ENCODE results near the gene SLC22A23.
"Not testable (repeated sequence)": the region's sequence is repeated elsewhere in the genome, so short reads cannot be mapped to it uniquely, and the experiment has no call there.

SLC22A23 gene

DNA sequence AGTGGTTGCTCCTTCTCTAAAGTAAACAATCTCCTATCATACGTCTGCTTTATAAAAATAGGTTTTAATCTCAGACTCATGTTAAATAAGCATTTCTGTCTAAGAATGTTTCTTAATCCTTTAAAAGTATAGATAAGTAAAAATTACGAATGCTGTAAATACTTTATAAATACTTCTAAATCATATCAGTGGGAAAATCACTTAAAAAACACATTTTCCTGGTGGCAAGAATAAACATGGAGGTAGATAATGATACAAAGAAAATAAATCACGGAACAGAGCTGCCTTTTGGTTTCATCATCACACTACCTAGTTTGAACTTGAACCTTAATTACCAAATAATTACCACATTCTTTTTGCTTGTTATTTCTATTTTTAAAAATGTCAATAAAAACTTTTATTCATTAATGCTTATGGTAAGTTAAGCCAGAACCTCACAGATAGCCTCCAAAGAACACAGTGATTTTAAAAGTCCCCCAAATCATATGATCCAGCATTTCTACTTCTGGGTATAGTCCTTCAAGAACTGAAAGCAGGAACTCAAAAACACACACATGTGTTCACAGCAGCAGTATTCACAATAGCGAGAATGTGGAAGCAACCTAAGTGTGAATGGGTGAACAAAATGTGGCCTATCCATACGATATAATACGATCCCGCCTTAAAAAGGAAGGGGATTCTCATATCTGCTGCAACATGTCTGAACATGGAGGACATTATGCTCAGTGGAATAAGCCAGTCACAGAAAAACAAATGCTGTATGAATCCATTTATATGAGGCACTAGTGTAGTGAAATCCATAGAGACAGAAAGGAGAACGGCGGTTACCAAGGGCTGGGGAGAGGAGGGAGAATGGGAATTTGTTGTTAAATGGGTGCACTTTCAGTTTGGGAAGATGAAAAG is 72.4 kb downstream of the SLC22A23 start:
- DNase-seq (ENCODE audit: low read depth) = no peak

DNA sequence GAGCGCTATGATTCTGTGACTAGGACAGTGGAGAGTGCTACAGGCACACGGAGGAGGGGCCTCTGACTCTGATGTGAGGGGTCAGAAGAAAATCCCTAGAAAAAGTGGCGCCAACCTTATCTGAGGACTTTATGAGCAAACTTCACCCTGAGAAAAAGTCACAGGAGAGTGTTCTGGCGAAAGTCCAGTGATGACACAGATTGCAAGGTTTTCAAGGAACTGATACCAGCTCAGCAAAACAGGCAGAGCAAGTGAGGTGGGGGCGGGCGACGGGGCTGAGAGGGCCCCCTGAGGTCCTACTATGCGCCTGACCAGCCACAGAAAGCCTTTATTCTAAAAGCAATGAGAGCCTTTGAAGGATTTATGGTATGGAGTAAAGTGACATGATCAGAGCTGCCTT is 73.3 kb downstream of the SLC22A23 start:
- no peak for DNase-seq (ENCODE audit: low read depth)

DNA sequence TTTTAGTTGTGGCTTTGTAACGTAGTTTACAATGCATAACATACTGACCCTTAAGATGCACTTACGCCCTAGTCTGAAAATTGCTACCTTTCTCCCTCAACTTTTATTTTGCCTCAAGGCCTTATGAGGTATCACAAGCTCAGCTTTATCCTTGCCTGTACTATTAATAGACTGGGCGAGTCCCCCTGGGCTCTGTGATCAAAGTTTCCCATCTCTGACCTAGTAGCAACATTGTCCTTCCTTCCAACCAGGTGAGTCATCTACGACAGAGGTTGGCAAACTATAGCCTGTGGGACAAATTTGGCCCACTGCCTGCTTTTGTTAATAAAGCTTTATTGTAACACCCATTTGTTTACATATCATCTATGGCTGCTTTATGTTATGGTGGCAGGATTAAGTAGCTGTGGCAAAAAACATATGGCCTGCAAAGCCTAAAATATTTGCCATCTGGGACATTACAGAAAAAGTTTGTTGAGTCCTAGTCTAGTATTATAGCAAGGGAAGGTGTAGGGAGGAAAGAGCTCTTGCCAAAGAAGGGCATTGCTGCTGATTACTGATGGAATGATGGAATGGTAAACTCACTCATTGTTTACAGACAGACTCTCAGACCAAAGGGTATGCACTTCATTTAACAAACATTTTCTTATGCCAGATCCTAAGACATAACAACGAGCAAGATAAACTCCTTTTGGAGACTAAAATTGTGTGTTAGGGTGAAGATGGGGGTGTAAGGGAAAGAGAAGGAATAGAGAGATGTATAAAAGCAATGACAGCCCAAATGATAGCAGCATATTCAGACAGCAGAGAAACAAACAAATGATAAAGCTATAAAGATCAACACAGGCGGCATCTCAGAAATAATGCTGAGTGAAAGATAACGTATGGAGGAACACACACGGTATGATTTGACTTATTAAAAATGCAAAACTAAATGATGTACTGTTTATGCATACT is 74.2 kb downstream of the SLC22A23 start:
- no peak for DNase-seq (ENCODE audit: low read depth)

DNA sequence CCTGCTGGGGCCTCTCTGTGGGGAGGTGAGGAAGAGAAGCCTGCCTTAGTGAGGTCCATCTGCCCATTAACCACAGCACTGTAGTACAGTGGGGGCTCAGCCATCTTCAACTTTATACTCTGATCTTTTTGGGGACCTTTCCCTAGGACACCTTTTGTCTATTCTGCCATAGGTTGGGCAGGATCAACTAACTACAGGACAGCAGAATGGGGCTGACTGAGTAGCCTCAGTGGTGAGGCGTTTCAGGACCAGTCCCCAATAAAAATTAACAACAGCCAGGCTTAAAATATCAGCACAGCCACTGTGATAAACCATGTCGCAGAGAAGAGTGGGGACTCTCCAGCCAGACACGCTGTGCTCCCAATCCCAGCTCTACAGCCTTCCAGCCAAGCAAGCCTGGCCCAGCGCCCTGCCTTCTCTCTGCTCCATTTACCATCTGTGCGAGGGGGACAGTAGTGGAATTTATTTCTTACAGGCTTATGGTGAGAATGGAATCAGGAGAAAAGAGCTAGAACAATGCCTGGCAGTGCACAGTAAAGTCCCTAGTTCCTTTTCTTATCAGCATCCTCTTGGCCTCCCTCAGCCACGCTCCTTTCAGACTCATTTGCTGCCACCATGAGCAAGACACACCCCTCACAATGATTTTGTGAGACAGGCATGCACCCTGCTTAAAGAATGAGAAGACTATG is 75.5 kb downstream of the SLC22A23 start:
- DNase-seq (ENCODE audit: low read depth) = no peak

DNA sequence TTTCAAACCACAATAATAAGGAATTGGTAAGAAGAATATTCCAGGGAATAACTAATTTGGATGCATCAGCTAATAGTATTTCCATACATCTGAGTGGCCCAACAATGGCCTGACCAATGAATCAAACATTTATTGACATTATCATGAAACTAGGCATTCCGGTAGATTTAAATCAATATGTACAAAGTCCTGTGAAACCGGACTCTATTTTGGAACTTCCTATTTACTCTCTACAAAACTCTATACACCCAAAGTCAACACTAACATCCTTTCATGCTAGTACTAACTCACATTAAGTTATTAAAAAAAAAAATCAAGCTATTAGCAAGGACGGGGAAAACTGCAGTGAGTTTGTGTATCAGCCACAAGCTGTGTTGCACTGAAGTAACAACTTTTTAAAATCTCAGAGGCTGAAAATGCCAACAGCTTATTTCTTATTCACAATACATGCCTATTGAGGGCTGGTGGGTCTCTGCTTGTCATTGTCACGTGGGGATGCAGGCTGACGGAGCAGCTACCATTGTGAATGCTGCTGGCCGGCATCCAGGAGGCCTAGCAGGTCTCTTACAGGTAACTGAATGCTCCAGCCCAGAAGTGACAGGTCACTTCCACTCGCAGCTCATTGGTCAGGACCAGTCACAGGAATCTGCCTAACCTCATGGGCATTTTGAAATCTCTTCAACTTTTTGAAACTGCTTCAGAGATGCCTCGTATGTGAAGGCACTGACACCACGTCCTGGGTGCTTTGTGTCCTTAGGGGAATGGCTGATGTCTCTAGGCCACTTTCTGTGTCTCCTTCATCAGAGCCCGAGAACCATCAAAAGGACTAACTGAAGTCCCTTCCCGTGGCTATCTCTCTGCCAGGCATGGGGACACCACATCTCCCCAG is 76.3 kb downstream of the SLC22A23 start:
- no peak for DNase-seq (ENCODE audit: low read depth)

DNA sequence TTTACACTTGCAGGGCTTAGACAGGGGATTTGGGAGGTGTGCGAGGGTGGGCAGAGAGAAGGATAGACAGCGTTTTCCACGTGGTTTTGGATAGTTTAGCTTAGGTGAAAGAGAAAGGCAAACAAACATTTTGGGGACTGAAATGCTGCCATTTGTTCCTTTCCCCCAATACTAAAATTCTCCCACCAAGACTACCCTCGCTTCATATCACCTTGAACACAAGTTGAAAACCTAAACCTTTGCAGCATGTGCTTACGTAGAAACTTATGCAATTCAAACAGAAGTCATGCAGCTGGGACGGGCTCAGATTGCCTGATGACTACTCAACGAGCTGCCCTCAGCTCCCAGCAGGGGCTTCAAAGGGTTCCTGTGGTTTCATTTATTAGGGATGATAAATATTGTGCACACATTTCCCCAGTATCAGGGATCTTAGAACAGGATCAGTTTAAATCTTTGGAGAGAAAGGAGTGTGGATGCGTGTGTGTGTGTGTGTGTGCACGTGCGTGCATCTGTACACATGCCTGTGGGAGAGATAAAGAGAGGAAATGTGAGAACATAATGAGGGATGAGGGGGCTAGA is 77.3 kb downstream of the SLC22A23 start:
- DNase-seq (ENCODE audit: low read depth) = no peak

DNA sequence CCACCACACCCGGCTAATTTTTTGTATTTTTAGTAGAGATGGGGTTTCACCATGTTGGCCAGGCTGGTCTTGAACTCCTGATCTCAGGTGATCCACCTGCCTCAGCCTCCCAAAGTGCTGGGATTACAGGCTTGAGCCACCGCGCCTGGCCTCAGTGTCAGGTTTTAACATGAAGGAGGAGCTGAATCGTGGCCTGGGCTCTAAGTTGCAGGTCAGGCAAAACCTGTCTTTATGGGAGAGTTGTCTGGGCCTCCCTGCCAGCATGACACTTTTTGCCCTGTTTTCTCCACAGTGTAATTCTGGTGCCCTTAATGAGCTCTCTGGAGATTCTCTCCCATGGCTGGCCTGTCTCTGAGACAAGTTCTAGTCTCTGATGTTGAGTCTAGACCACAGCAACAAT is 78.0 kb downstream of the SLC22A23 start:
- not testable (repeated sequence) for DNase-seq (ENCODE audit: low read depth)

DNA sequence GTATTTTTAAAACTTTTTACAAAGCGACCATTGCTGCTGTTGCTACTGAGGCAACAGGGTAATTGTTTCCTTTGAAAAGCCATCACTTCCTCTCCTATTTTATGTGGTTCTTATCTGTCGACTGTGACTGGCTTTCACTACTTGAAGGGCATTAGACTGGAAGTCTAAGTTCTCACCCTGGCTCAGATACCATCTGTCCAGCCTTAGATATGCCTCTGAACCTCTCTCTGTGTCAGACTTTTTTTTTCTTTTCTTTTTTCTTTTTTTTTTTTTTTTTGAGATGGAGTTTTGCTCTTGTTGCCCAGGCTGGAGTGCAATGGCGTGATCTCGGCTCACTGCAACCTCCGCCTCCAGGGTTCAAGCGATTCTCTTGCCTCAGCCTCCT is 78.5 kb downstream of the SLC22A23 start:
- DNase-seq (ENCODE audit: low read depth) = not testable (repeated sequence)

DNA sequence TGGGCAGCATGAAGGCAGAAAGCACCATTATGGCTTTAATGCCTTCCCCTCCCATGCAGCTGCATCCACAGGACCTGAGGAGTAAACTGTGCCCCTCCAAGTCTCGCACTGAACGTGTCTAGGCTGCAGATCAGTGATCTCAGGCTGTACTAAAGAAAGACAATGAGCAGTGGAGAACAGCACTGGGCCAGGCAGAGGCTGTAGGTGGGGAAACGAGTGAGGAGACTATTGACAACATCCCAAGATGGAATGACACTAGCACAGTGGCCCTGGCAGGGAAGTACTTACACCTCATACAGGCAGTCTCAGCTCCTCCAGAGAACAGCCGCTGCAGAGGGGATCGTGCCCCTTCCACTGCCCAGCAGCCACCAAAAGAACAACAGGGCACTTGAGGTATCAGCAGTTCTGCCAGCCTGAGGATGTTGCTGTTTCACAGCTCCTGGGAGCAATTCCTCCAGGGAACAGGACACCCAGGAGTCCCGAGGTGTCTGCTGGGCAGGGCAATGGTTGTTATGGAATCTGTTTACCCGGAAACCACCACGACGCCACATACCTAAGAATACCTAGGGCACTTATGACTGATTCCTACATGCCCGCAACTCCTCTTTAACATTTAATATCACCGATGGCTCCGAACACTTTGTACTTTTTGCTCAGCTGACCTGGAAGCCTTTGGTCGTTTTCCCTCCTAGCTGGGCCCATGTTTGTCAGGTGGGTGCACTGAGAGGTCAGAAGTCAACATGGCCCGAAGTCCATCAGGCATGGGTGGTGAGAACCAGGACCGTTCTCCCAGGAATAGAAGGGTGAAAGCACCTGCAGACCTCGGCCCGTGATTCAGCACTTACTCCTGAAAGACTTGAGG is 79.1 kb downstream of the SLC22A23 start:
- no peak for DNase-seq (ENCODE audit: low read depth)

DNA sequence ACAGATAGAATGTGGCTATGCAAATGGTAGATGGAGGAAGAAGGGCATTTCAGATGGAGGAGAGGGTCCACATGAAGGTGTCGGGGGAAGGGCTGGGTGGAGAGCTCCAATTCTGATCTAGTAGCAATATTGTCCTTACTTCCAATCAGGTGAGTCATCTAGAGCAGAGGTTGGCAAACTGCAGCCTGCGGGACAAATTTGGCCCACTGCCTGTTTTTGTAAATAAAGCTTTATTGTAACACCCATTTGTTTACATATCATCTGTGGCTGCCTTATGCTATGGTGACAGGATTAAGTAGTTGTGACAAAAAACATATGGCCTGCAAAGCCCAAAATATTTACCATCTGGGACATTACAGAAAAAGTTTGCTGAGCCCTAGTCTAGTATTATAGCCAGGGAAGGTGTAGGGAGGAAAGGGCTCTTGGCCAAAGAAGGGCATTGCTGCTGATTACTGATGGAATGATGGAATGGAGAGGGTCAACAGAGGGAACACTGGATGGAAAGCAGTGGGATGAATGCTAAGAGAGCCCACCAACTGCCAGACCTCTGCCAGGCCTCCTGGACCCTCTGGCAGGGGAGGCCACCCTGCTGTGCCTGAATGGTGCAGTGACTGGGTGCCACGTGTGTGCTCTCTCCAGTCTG is 79.8 kb downstream of the SLC22A23 start:
- no peak for DNase-seq (ENCODE audit: low read depth)

DNA sequence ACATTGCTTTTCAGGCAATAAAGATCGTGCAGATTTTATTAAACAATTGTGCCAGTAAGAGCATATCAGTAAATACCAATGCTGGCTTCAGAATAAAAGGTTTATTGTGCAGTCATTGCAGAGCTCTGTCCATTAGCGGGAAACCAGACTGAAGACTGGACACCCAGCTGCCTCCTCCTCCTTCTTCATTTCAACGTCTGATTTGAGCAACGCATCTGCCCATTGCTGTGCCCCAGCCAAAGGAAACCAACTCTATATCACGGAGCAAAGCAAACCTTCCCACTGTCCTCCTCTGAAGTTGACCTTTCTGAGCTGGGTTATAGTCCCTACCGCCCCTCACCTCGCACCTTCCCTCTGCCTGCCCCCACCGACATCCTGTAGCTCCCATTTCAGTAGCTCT is 80.8 kb downstream of the SLC22A23 start:
- DNase-seq (ENCODE audit: low read depth) = no peak

DNA sequence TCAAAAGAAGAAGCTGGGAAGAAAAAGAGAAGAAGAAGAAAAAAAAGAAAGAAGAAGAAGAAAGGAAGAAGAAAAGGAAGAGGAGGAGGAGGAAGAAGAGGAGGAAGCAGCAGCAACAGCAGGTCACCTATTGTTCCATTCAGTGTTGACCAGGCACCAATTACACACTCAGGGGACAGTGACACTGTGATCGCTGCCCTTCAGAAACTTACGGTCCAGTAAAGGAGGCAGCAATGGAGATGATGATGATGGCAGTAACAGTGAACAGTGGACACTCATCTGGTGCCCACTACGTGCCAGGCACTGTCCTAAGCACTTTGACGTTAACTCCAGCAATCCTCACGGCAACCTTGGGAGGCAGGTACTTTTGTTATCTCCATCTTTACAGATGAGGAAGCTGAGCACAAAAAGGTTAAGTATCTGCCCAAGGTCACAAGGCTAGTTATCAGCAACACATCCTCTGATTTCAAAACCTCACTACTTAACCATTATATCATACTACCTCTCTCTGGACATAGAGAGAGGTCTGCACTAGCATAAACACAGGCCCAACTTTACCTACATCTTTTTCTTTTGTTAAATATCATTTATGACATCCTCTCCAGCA is 83.2 kb downstream of the SLC22A23 start:
- no peak for DNase-seq (ENCODE audit: low read depth)

DNA sequence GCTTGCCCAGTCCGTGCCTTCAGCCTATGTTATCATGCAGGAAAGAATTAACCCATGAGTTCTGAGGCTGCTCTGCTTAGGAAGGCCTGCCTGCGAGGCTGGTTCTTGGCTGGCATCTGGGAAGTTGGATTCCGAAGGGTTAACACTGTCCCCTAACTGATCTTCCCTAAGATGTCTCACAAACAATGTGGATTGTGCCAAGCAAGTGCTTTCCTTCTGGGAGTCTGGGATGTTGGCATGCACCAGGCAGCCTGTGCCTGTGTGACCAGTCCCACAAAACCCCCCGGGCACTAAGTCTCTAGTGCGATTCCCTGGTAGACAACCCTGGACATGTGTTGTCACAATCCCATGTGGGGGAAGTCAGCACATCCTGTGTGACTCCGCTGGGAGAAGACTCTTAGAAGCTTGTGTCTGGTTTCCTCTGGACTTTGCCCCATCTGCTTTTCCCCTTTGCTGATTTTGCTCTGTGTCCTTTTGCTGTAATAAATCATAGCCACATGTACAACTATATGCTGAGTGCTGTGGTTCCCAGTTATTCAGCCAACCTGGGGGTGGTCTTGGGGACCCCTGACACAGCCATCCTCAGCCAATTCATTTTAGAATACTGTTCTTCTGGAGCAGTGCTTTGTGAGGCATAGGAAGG is 83.8 kb downstream of the SLC22A23 start:
- no peak for DNase-seq (ENCODE audit: low read depth)

DNA sequence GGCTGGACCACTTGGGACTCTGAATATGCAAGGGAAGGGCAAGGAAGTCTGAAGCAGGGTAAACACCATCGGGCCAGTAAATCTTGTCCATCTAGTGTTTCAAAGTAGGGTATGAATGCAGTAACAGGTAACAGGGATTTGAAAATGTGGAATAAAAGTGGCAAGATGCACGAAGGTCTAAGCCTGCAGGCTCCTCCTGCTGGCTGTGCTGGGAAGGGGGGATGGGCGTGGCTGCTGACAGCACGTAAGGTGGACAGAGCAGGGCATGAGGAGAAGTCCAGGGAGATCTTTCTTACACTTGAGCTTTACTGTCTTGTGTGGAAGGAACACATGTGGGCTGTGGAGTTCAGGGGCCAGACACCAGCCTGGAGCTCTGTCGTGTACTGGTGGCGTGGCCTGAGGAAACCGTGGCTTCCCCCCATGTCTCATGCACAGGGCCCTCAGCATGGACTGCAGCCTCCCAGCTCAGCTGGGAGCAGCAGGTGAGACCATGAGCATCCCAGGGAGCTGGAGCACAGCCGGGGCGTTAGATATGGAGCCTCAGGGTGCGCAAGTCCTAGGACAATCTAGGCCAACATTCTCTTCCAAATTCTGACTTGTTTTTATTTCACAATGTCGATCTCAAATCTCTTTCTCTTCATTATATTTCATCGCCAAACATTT is 84.5 kb downstream of the SLC22A23 start:
- DNase-seq (ENCODE audit: low read depth) = no peak

DNA sequence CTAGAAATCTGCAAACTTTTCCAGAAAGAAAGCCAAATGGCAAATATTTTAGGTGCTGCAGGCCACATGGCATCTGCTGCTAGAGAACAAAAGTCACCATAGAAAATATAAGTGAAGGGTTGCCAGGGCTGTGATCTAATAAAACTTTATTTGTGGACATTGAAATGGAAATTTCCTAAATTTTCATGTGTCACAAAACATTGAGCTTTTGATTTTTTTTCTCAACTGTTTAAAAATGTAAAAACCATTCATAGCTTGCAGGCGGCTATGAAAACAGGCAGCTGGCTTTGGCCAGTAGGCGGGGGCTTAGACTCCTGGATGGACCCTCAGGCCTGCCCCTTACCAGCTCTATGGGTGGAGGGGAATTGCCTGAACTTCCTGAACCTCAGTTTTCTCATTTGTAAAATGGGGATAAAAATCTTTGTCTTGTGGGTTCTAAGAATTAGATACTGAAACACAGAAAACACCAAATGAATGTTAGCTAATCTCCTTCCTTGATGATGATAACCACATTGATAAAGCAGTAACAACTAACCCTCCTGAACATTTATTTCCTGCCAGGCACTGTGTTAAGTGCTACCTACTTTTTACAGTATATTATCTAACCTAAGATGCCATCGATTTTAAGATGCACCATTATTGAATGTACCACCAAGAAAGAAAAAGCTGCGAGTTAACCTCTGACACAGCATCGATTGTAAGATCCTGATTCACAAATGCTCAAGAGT is 85.5 kb downstream of the SLC22A23 start:
- no peak for DNase-seq (ENCODE audit: low read depth)

DNA sequence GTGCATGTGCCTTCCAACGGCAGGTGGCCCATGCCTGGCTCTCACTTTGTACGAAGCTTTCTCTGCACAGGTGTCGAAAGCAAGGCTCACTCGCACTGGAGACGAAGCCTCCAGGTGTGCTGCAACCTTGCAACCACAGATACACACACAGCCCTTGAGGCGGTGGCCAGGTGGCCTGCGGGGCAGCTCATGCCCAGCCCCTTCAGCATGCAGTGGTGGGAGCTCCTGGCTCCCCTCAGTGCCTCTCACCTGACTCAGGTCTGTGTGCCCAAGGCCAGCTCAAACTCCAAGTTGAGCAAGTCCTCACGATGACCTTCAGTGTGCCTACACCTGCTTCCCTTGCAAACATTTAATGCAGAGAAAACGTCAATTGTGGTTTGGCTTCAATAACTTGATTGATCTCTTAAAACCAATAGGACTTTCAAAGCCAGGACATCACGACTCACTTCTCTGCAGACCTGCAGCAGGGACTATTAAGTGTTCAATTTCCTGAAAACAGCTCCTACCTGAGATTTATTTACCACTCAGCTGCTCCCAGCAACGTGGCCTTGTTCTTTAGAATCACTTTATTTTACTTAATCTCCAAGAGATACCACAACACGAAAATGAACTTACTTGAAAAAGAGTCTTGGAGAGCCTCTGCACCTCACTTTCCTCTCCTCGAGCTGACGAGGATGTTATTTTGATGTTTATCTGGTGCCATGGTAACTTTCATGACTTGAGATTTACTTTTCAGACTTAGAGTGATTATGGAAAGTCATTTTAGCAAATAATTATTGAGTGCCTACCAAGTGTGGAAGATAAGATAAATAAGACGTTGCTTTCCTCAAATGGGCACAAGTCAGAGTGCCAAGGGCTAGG is 86.3 kb downstream of the SLC22A23 start:
- no peak for DNase-seq (ENCODE audit: low read depth)

Measured in CMK (cell line).